Sigmoid colon (tissue), 7 donors: Measurements from ENCODE around the gene NUCB1. TPM values are rescaled to one million over a fixed set of nuclear protein-coding genes. Genes with fewer than 3 reads are reported as not detected.
"Not testable (repeated sequence)": the region's sequence is repeated elsewhere in the genome, so short reads cannot be mapped to it uniquely, and the experiment has no call there.

Source experiments
- DNase-seq: peaks from one replicate; pipeline ENCODE4 v3.0.0-alpha.2; 2019
- H3K27ac ChIP-seq, 4 donors: fragments of 200-600 bp; sonication (generic); one replicate each; pipeline ENCODE4 v1.5.1; 2016 to 2019; ENCODE audit warnings: mild to moderate bottlenecking in 1 of 4
- H3K27me3 ChIP-seq, 3 donors: fragments of 200-600 bp; sonication (generic); one replicate each; pipeline ENCODE4 v1.5.1; 2019; ENCODE audit warnings: mild to moderate bottlenecking in 1 of 3
- H3K36me3 ChIP-seq, 4 donors: fragments of 200-600 bp; sonication (generic); one replicate each; pipeline ENCODE4 v1.5.1; 2016 to 2019
- H3K4me1 ChIP-seq, 4 donors: fragments of 200-600 bp; sonication (generic); one replicate each; pipeline ENCODE4 v1.5.1; 2017 to 2019
- H3K4me3 ChIP-seq, 4 donors: fragments of 200-600 bp; sonication (generic); one replicate each; pipeline ENCODE4 v1.5.1; 2017 to 2019; ENCODE audit warnings: mild to moderate bottlenecking in 2 of 4, moderate library complexity in 1 of 4
- H3K9me3 ChIP-seq, 4 donors: fragments of 200-600 bp in 3 of 4; sonication (generic) in 3 of 4; one replicate each; pipeline versions ENCODE4 v1.5.1 to v1.6.1; 2013 to 2019
- EP300 ChIP-seq, 4 donors: sonication (generic); formaldehyde crosslinking; IDR thresholded peaks; one replicate each; pipeline ENCODE4 v1.6.1; 2017; ENCODE audit warnings: antibody characterized with exemption in 4 of 4
- POLR2A ChIP-seq, 2 donors: fragments of 450-650 bp; IDR thresholded peaks; one replicate each; pipeline ENCODE4 v1.6.1; 2016; ENCODE audit warnings: antibody characterized with exemption in 2 of 2, mild to moderate bottlenecking in 2 of 2, moderate library complexity in 2 of 2
- POLR2AphosphoS5 ChIP-seq, 4 donors: sonication (generic); formaldehyde crosslinking; IDR thresholded peaks; one replicate each; pipeline ENCODE4 v1.6.1; 2017; ENCODE audit warnings: antibody characterized with exemption in 4 of 4
- WGBS, 2 donors: extraction: QIAGEN DNeasy Blood & Tissue Kit; methylation state at CpG; one replicate each; pipeline ENCODE4 v1.1.7; 2013; 5-methylcytosine and 5-hydroxymethylcytosine counted together
- intact Hi-C: fragments of 100-400 bp; cut with DNase I; formaldehyde crosslinking; loops from one replicate; pipeline ENCODE4 v1.15.1; 2023
- polyA plus RNA-seq, 3 donors: library from polyadenylated mRNA; stranded (reverse); fragments of 200-250 nt; gene quantifications; one replicate each; pipeline ENCODE4 v1.2.3, GENCODE V29; 2013
- total RNA-seq, 4 donors: library from RNA; depleted of rRNA; stranded (reverse); fragments of >200 nt; gene quantifications; one replicate each; pipeline ENCODE4 v1.1.0, GENCODE V29; 2016
- TF ChIP-seq, protein P1 (sequence below), 4 experiments: fragments of 450-650 bp in 3 of 4; fragments of 200-600 bp in 1 of 4; IDR thresholded peaks; one replicate each; pipeline ENCODE4 v1.5.1; 2016 to 2019; ENCODE audit warnings: antibody characterized with exemption in 4 of 4, mild to moderate bottlenecking in 3 of 4, moderate library complexity in 2 of 4
- donor health status: healthy with polysubstance abuse.
- donor health status: Bipolar disorder and iron deficiency.
- donor health status: healthy.

The NUCB1 gene
- total and polyA plus RNA-seq, 7 donors: 43.0 to 303 (median 174) TPM

DNA sequence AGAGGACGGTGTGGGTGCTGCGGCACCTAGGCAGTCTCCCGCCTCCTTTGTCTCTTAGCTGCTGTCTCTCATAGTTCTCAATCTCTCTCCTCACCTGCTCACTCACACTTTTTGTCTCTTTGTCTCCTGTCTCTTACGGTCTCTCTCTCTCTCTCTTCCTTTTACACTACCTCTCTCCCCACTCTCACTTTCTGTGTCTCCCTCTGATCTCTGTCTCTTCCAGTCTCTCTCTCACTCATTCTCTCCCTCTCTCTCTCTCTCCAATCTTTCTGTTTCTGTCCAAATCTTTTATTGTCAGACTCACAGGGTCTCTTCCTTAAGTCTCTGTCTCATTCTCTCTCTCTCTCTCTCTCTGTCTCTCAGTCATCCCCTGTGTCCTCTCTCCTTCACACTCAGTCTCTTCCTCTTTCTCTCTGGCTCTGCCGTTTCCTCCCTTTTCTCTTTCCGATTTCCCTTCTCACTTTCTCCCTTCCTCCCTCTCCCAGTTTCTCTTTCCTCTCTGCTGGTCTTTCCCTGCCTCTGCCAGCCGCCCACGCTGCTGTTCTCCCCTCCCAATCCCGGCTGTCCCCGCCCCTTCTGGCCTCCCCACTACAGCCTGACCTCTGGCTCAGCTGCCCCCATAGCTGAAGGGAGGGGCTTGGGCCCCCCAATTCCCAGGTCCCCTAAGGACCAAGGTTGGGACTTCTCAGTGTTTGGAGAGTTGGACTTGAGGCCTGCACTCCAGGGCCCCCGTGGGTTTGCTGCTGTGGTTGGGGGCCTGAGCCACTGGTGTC lies 31.8 kb upstream of the NUCB1 start, which contains the start of gene PLEKHA4:
TSS of gene PLEKHA4 (minus strand) at position 504 of the 773 bp plus-strand sequence. CDS start 997 bp downstream, outside the sequence.
- H3K9me3 ChIP-seq: no peaks in the 10 kb centered on the region
- H3K4me3 ChIP-seq: peak within 1 kb of the TSS; percentile 15 to 48 (median 34)
- peak; percentile 89 for DNase-seq
- H3K27ac ChIP-seq: peak within 1 kb of the TSS; percentile 76 to 85 (median 82)
- peaks cover 0 to 37% (median 26%) of the 10 kb centered on the region in 4 donors for H3K4me1 ChIP-seq
- WGBS, 2 donors: 29 to 48% methylated on average over 11 of the region's 11 CpGs
- intact Hi-C loops: no loop called here
- no peaks in the 10 kb centered on the region for H3K27me3 ChIP-seq
- H3K36me3 ChIP-seq: peaks cover 0 to 8% (median 0%) of the 10 kb centered on the region in 4 donors
- TF ChIP-seq, protein P1, sequence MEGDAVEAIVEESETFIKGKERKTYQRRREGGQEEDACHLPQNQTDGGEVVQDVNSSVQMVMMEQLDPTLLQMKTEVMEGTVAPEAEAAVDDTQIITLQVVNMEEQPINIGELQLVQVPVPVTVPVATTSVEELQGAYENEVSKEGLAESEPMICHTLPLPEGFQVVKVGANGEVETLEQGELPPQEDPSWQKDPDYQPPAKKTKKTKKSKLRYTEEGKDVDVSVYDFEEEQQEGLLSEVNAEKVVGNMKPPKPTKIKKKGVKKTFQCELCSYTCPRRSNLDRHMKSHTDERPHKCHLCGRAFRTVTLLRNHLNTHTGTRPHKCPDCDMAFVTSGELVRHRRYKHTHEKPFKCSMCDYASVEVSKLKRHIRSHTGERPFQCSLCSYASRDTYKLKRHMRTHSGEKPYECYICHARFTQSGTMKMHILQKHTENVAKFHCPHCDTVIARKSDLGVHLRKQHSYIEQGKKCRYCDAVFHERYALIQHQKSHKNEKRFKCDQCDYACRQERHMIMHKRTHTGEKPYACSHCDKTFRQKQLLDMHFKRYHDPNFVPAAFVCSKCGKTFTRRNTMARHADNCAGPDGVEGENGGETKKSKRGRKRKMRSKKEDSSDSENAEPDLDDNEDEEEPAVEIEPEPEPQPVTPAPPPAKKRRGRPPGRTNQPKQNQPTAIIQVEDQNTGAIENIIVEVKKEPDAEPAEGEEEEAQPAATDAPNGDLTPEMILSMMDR (IDR thresholded peaks at IDR 0.05): no peak
- TF ChIP-seq POLR2AphosphoS5 (IDR thresholded peaks at IDR 0.05): peak in 2 of 4 donors; percentile 28 to 69

DNA sequence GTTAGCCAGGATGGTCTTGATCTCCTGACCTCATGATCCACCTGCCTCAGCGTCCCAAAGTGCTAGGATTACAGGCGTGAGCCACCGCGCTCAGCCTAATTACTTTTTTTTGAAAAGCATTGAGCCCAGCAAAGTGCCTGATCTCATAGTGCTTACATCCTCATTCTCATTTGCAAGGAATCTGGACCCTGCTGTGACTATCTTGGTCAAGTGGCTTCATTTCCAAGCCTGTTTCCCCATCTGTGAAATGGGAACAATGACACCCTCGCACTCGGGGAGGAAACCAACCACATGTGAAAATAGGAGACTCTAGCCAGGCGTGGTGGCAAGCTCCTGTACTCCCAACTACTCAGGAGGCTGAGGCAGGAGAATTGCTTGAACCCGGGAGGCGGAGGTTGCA lies 30.1 kb upstream of the NUCB1 start:
- H3K27me3 ChIP-seq: no peaks in the 10 kb centered on the region
- no peak for TF ChIP-seq POLR2A (IDR thresholded peaks at IDR 0.05)
- TF ChIP-seq, protein P1 (IDR thresholded peaks at IDR 0.05): no peak
- TF ChIP-seq POLR2AphosphoS5 (IDR thresholded peaks at IDR 0.05): no peak
- intact Hi-C loops: loop anchor here (5.0 to 10.0 kb wide), 2 partner anchors 545 to 722 kb away; partner anchors contain the start of genes EMP3 and PRR12
- no peak for DNase-seq
- 90 to 95% methylated on average over 9 of the region's 9 CpGs for WGBS, 2 donors
- H3K36me3 ChIP-seq: peaks cover 5 to 16% (median 9%) of the 10 kb centered on the region in 4 donors
- H3K4me1 ChIP-seq: peaks cover 0 to 55% (median 42%) of the 10 kb centered on the region in 4 donors
- H3K27ac ChIP-seq: no peak overlapping the region
- H3K4me3 ChIP-seq: no peak overlapping the region
- no peaks in the 10 kb centered on the region for H3K9me3 ChIP-seq

DNA sequence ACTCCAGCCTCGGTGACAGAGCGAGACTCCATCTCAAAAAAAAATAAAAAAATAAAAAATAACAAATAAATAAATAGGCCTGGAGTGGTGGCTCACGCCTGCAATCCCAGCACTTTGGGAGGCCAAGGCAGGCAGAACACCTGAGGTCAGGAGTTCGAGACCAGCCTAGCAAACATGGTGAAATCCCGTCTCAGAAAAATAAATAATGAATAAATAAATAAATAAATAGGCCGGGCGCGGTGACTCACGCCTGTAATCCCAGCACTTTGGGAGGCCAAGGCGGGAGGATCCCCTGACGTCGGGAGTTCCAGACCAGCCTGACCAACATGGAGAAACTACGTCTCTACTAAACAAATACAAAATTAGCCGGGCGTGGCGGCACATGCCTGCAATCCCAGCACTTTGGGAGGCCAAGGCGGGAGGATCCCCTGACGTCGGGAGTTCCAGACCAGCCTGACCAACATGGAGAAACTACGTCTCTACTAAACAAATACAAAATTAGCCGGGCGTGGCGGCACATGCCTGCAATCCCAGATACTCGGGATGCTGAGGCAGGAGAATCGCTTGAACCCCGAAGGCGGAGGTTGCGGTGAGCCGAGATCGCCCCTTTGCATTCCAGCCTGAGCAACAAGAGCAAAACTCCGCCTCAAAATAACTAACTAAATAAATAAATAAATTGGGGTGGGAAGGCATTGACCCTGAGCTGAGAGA lies 28.5 kb upstream of the NUCB1 start:
- not testable (repeated sequence) for H3K9me3 ChIP-seq, DNase-seq, H3K27me3 ChIP-seq
- H3K27ac ChIP-seq: peak overlapping the region; percentile 99 to 100 (median 100)
- H3K4me1 ChIP-seq: peaks cover 0 to 64% (median 55%) of the 10 kb centered on the region in 4 donors
- intact Hi-C loops: loop anchor here (5.0 to 10.0 kb wide), 2 partner anchors 547 to 721 kb away; partner anchors contain the start of genes EMP3 and PRR12
- peak overlapping the region in 3 of 4 donors; percentile 94 to 100 (median 95) for H3K4me3 ChIP-seq
- WGBS, 2 donors: 37 to 70% methylated on average over 24 to 31 of the region's 31 CpGs
- H3K36me3 ChIP-seq: peaks cover 5 to 32% (median 14%) of the 10 kb centered on the region in 4 donors

DNA sequence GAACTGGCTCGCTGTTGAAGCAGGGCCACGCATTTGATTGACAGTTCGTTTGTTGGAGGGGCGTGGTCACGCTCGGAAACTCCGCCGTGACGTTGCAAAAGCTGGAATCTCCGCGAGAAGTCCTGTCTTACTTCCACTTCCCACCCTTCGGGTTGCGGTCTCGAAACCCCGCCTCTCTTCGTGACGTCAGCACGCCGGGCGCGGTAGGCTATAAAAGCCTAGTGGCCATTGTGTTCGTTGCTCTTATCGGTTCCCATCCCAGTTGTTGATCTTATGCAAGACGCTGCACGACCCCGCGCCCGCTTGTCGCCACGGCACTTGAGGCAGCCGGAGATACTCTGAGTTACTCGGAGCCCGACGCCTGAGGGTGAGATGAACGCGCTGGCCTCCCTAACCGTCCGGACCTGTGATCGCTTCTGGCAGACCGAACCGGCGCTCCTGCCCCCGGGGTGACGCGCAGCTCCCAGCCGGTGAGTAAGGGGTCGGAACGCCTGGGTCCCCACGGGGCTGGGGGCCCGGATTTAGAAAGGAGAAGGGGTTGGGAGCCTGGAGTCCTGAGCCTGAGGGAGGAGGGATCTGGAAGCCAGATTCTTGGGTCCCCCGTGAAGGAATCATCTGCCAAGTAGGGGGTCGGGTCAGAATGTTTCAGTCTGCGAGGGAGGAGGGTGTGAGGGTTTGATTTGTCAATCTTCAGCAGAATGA lies 27.8 kb upstream of the NUCB1 start, which contains the start of gene PPP1R15A:
TSS of gene PPP1R15A (plus strand) at position 240 of the 702 bp plus-strand sequence. CDS start 813 bp downstream, outside the sequence.
- peaks cover 0 to 65% (median 55%) of the 10 kb centered on the region in 4 donors for H3K4me1 ChIP-seq
- H3K4me3 ChIP-seq: peak within 1 kb of the TSS; percentile 93 to 100 (median 94)
- intact Hi-C loops: loop anchor here (5.0 to 10.0 kb wide), 2 partner anchors 548 to 720 kb away; partner anchors contain the start of genes EMP3 and PRR12
- H3K27ac ChIP-seq: peak within 1 kb of the TSS; percentile 99 to 100 (median 100)
- H3K9me3 ChIP-seq: no peaks in the 10 kb centered on the region
- DNase-seq: peak; percentile 99
- H3K36me3 ChIP-seq: peaks cover 5 to 39% (median 15%) of the 10 kb centered on the region in 4 donors
- TF ChIP-seq, protein P1 (IDR thresholded peaks at IDR 0.05): peak in 3 of 4 experiments; percentile 20 to 37 (median 29)
- peak; percentile 100 for TF ChIP-seq POLR2AphosphoS5 (IDR thresholded peaks at IDR 0.05)
- TF ChIP-seq POLR2A (IDR thresholded peaks at IDR 0.05): peak; percentile 99
- peak in 1 of 4 donors; percentile 66 for TF ChIP-seq EP300 (IDR thresholded peaks at IDR 0.05)
- H3K27me3 ChIP-seq: no peaks in the 10 kb centered on the region
- 0% methylated on average over 53 of the region's 53 CpGs for WGBS, 2 donors
